ENCODE results near the gene ACTR6.
A peak's percentile ranks its signal among the peaks of the same experiment; 100 is the strongest.
"Not testable (repeated sequence)": the region's sequence is repeated elsewhere in the genome, so short reads cannot be mapped to it uniquely, and the experiment has no call there.

The ACTR6 gene

GRCh38 chr12:100200463-100201181, at the start of gene ACTR6:
Gene ACTR6 (plus strand): TSS chr12:100200815. CDS start chr12:100200852, 37 bp downstream.
- DNase-seq = peak; percentile 92 to 98

GRCh38 chr12:100151769-100152168, 48.8 kb upstream of the ACTR6 start:
- DNase-seq = peak; percentile 67 to 78

- no peak for DNase-seq
Measured at GRCh38 chr12:100153131-100153530, 47.5 kb upstream of the ACTR6 start.

GRCh38 chr12:100154474-100155247, 46.0 kb upstream of the ACTR6 start:
- DNase-seq = peak; percentile 24 to 80

- no peak for DNase-seq
Measured at GRCh38 chr12:100156731-100157426, 43.7 kb upstream of the ACTR6 start.

GRCh38 chr12:100157427-100157821, 43.2 kb upstream of the ACTR6 start:
- no peak for DNase-seq

GRCh38 chr12:100158535-100158934, 42.1 kb upstream of the ACTR6 start:
- no peak for DNase-seq

- DNase-seq = no peak
Measured at GRCh38 chr12:100159391-100160104, 41.1 kb upstream of the ACTR6 start.

DNA sequence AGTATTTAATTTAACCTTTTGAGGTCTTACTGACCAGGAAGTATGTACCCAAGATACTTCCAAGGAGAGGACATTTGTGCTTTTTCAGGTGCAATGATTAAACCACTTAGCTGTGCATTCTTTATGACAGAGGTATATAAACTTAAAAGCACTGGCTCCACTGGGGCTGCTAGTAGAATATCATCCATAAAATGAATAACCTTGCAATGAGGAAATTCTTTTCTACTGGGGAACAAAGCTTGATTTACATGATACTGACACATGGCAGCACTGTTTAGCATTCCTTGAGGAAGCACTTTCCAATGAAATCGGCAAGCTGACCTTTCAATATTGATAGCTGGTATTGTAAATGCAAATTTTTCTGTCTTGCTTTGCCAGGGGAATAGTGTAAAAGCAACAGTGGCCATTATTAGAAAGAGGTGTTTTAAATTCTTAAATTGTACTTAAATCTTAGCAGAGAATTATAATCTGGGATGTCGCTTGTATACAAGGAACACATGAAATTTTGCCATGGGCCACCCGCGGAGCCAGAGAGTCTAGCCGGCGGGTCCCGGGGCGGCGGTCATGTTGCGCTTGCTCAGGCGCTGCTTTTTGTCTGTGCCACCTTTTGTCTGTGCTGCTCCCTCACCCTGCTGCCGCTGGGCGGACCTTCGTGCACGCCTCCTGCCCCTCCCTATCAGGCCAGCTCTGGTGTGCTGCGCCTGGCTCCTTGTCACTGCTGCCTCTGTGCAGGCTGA, 37.0 kb upstream of the ACTR6 start:
- peak; percentile 86 to 94 for DNase-seq

- DNase-seq = no peak
Measured at GRCh38 chr12:100164153-100164704, 36.4 kb upstream of the ACTR6 start.

DNA sequence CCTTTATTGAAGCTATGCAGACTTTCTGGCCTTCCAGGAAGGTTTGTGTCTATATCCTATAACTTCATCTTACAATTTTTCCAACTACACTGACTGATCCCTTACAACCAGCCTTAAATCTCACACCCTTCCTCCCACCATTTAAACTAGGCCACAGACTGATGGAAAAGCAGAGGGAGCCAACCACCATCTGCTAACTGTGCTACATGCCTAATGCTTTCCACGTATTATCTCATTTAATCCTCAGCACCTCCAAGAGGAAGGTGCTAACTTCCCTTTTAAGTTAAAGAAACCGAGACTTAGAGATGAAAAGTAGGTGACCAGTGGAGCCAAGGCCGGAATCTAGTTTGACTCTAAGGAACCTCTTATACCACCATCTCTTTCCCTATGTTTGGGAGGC, 35.3 kb upstream of the ACTR6 start:
- DNase-seq = no peak

GRCh38 chr12:100166232-100166631, 34.4 kb upstream of the ACTR6 start:
- no peak for DNase-seq

GRCh38 chr12:100168562-100168961, 32.1 kb upstream of the ACTR6 start:
- DNase-seq = no peak

- no peak for DNase-seq
Measured at GRCh38 chr12:100169345-100169744, 31.3 kb upstream of the ACTR6 start.

DNA sequence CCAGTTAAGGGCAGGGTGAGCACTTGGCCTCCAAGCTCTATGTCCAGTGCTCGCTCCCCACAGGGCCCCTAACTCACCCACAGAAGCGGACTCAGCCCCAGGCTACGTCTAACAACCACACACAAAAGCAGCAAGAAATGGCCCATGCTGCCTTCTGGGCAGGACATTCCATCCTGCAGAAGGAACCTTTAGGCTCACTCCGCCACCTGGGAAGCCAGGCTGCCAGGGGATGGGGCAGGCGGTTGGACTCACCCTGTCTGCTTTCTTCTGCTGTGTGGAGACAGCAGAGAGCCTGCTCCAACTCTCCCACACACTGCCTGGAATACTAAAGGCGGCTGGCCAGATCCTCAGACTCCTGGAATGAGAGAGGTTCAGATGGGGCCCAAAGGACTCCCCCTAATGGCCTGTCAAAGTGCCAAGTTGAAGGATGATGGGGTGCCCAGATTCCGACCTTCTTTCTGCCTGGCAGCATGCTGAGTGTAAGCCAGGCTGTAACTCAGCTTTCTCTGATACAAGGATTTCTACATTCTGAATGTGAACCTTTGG, 30.2 kb upstream of the ACTR6 start:
- no peak for DNase-seq

DNA sequence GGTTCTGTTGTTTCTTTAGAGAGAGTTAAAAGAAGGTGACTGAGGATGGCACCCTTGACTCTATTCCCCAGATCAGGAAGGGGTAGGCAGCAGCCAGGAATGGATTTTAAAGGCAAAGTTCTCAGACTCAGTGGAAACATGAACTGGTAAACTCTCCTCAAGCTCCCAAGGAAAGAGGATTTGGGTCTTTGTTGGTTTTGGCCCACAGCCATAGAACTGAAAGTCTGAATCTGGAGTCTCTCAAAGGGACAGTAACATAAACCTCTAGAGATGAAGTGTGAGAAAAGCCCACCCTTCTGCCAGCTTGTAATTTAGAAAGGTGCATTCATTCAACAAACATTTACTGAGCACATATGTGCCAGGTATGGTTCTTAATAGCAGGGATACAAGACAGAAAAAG, 29.4 kb upstream of the ACTR6 start:
- DNase-seq = no peak

- DNase-seq = no peak
Measured at GRCh38 chr12:100173111-100173510, 27.5 kb upstream of the ACTR6 start.

DNA sequence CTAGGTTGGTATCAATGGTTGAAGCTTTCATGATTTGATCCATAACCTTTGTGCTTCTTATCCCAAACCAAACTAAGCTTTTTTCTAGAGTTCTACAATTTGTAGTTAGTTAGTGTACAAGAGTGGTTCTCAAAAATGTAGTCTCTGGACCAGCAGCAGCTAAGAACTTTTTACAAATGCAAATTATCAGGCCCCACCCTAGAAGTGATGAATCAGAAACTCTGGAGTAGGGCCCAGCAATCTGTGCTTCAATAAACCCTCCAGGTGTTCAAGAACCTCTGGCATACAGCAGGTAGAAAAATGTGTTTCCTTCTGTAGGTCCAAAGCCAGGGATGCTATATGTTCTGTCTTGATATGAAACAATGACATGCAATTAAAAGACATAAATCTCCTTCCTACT, 26.1 kb upstream of the ACTR6 start:
- DNase-seq = no peak

DNA sequence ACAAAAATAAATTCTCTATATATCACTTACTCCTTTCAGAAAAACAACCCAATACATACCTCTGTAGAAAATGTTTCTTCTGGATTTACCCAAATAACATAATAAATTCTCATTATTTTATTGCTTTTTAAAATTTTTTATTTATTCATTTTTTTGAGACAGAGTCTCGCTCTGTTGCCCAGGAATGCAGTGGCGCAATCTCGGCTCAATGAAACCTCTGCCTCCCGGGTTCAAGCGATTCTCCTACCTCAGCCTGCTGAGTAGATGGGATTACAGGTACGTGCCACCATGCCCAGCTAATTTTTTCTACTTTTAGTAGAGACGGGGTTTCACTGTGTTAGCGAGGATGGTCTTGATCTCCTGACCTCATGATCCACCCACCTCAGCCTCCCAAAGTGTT, 24.1 kb upstream of the ACTR6 start:
- DNase-seq = not testable (repeated sequence)

DNA sequence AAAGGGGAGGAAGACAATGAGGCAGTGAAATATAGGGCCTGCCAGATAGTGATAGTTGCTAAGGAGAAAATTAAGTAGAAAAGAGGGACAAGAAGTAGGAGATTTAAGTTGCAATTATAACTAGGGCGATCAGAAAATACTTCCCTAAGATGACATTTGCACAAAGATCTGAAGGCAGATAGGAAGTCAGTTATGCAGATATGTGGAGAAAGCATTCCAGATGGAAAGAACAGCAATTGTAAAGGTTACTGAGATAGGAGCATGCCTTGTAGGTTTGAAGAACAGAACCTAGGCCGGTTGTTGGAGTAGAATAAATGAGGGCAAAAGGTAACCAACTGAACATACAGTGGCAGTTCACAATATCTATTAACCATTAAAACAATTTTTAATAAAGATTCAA, 21.4 kb upstream of the ACTR6 start:
- no peak for DNase-seq

DNA sequence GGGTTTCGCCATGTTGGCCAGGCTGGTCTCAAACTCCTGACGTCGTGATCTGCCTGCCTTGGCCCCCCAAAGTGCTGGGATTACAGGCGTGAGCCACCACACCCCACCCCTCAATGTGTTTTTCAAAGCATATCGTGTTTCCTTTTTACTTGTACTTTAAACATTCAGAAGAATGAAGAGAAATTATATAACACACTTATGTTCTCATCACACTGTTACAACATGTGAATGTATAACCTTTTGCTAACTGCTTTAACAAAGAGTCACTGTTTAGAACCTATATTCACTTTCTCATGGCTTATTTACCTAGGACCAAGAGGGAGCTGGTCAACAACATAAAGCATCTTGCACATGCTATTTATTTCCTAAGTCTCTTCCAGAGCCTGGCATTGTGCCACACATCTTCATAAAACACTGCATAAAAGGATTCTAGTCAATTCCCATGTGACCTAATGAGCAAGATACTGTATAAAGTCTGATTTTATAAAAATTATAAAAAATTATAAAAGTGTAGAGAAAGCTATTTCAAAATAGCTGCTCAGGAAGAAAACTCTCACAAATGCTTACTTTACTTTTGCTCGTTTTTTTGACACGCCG, 16.0 kb upstream of the ACTR6 start:
- no peak for DNase-seq

All from NCI-H526 (cell line).